ENCODE measurements around the gene OR52A1. TPM values are rescaled to one million over a fixed set of nuclear protein-coding genes. Genes with fewer than 3 reads are reported as not detected.
"Not testable (repeated sequence)": the region's sequence is repeated elsewhere in the genome, so short reads cannot be mapped to it uniquely, and the experiment has no call there.

Gene OR52A1
- total RNA-seq, 2 experiments from 2014 or later, result not detected

GRCh38 chr11:5153574-5154431, 754 bp downstream of the OR52A1 start:
- ChIA-PET POLR2A (interaction anchor here (0.6 kb wide), 1 partner anchor 537 kb away, joined by 3 read pairs; no protein-coding TSS in a partner anchor), CTCF (interaction anchor here (0.6 kb wide), 1 partner anchor 603 kb away, joined by 3 read pairs; no protein-coding TSS in a partner anchor)
- Mint-ChIP-seq H3K36me3 (ENCODE audit: low read depth) (no peaks in the 10 kb centered on the region), H3K4me1 (ENCODE audit: low read depth) (no peaks in the 10 kb centered on the region), H3K4me3 (no peak overlapping the region), H3K9me3 (no peaks in the 10 kb centered on the region), H3K27me3 (peaks cover 2% of the 10 kb centered on the region), H3K27ac (no peak overlapping the region)
- no peak for DNase-seq
- no peak for ATAC-seq
- TF ChIP-seq, protein P1, sequence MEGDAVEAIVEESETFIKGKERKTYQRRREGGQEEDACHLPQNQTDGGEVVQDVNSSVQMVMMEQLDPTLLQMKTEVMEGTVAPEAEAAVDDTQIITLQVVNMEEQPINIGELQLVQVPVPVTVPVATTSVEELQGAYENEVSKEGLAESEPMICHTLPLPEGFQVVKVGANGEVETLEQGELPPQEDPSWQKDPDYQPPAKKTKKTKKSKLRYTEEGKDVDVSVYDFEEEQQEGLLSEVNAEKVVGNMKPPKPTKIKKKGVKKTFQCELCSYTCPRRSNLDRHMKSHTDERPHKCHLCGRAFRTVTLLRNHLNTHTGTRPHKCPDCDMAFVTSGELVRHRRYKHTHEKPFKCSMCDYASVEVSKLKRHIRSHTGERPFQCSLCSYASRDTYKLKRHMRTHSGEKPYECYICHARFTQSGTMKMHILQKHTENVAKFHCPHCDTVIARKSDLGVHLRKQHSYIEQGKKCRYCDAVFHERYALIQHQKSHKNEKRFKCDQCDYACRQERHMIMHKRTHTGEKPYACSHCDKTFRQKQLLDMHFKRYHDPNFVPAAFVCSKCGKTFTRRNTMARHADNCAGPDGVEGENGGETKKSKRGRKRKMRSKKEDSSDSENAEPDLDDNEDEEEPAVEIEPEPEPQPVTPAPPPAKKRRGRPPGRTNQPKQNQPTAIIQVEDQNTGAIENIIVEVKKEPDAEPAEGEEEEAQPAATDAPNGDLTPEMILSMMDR (IDR thresholded peaks at IDR 0.05), result no peak
- intact Hi-C loops (cut with micrococcal nuclease), result no loop called here

DNA sequence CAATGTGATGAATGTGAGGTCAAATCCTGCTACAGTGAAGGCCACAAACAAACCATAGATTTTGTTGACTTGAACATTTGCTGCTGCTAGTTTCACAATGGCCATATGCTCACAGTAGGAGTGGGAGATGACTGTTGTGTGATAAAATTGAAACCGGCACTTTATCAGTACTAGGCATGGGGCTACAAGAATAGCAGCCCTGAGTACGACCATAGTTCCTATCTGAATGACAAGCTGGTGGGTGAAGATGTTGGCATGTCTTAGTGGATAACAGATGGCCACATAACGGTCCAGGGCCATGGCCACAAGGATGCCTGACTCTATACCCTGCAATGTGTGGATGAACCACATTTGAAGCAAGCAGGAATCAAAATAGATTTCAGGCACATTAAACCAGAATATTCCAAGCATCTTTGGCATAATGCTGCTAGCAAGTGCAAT, 2.8 kb downstream of the OR52A1 start:
- TF ChIP-seq, protein P1 (IDR thresholded peaks at IDR 0.05), result no peak
- ChIA-PET CTCF (no interaction called here), POLR2A (no interaction called here)
- intact Hi-C loops (cut with micrococcal nuclease), result no loop called here
- no peak for DNase-seq
- no peak for ATAC-seq
- H3K27ac Mint-ChIP-seq, result no peak overlapping the region
- no peak overlapping the region for H3K4me3 Mint-ChIP-seq
- H3K27me3 Mint-ChIP-seq, result peaks cover 2% of the 10 kb centered on the region
- H3K36me3 Mint-ChIP-seq (ENCODE audit: low read depth), result no peaks in the 10 kb centered on the region
- H3K9me3 Mint-ChIP-seq, result no peaks in the 10 kb centered on the region
- H3K4me1 Mint-ChIP-seq (ENCODE audit: low read depth), result no peaks in the 10 kb centered on the region

GRCh38 chr11:5144206-5144605, 10.4 kb downstream of the OR52A1 start:
- H3K27me3 Mint-ChIP-seq; DNase-seq; POLR2A ChIA-PET; H3K4me1 Mint-ChIP-seq (ENCODE audit: low read depth); ATAC-seq; H3K4me3 Mint-ChIP-seq; CTCF ChIA-PET; H3K9me3 Mint-ChIP-seq; H3K36me3 Mint-ChIP-seq (ENCODE audit: low read depth); intact Hi-C loops (cut with micrococcal nuclease); H3K27ac Mint-ChIP-seq: not testable (repeated sequence)

GRCh38 chr11:5137996-5138395, 16.6 kb downstream of the OR52A1 start, which contains the start of gene OR52A5:
Gene OR52A5, minus strand, starts transcription at chr11:5138356. Its CDS starts 5,714 bp downstream, at chr11:5132642.
- H3K4me3 Mint-ChIP-seq, result no peak within 1 kb of the TSS
- ChIA-PET POLR2A (no interaction called here), CTCF (no interaction called here)
- no peaks in the 10 kb centered on the region for H3K9me3 Mint-ChIP-seq
- H3K27ac Mint-ChIP-seq, result no peak within 1 kb of the TSS
- no peaks in the 10 kb centered on the region for H3K36me3 Mint-ChIP-seq (ENCODE audit: low read depth)
- intact Hi-C loops (cut with micrococcal nuclease), result no loop called here
- DNase-seq (no peak), ATAC-seq (no peak)
- no peaks in the 10 kb centered on the region for H3K4me1 Mint-ChIP-seq (ENCODE audit: low read depth)
- H3K27me3 Mint-ChIP-seq, result peaks cover 2% of the 10 kb centered on the region
- TF ChIP-seq, protein P1 (IDR thresholded peaks at IDR 0.05), result no peak

GRCh38 chr11:5137014-5137413, 17.5 kb downstream of the OR52A1 start:
- H3K27me3 Mint-ChIP-seq, result peaks cover 2% of the 10 kb centered on the region
- H3K36me3 Mint-ChIP-seq (ENCODE audit: low read depth), result no peaks in the 10 kb centered on the region
- H3K27ac Mint-ChIP-seq, result no peak overlapping the region
- TF ChIP-seq, protein P1 (IDR thresholded peaks at IDR 0.05), result no peak
- no peak overlapping the region for H3K4me3 Mint-ChIP-seq
- DNase-seq, result no peak
- no peaks in the 10 kb centered on the region for H3K4me1 Mint-ChIP-seq (ENCODE audit: low read depth)
- POLR2A ChIA-PET, result no interaction called here
- intact Hi-C loops (cut with micrococcal nuclease), result no loop called here
- ATAC-seq, result no peak
- H3K9me3 Mint-ChIP-seq, result no peaks in the 10 kb centered on the region
- CTCF ChIA-PET, result no interaction called here
